ENCODE measurements around the gene TMSB15B.
A peak's percentile ranks its signal among the peaks of the same experiment; 100 is the strongest.
"Not testable (repeated sequence)": the region's sequence is repeated elsewhere in the genome, so short reads cannot be mapped to it uniquely, and the experiment has no call there.

The TMSB15B gene

DNA sequence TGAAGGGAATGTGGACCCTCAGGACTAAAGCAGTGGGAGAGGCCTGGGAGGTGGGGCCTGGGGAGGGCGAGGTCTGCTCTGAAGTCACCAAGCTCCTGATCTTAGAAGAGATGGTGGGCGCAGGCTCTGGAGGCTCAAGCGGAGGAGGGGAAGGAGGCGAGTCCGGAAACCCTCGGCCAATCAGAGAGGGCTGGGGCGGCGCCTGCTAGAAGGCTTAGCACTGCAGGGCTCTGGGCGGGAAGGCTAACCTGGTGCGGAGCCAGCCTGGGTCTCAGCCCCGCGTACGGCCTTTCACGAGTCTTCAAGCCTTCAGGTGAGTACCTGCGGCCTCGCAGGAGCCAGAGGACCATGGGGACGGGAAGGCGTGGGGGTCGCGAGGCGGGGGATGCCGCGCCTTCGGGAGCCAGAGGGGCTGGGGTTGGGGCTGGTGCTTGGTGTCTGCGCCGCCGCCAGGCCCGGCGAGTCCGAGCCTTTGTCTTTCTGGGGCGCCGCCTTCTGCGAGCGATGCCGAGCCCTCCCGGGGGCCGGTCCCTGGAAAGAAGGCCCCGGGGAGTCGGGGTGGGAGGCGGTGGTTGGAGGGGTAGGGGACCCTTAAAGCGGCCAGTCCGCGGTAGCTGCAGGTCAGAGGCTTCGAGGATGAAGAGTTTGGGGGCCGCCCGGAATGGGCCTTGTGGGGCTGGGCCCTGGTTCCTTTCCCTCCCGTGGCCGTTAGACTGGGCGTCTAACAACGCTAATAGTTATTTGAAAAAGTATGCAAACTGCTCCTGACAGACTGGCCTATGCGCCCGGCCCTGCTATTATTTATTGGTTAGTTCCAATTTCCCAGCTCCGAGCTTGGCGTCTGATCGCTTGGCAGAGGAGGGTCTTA lies at the start of gene TMSB15B:
TSS of gene TMSB15B (plus strand) at position 217 of the 868 bp plus-strand sequence.
- FAIRE-seq: not testable (repeated sequence)

DNA sequence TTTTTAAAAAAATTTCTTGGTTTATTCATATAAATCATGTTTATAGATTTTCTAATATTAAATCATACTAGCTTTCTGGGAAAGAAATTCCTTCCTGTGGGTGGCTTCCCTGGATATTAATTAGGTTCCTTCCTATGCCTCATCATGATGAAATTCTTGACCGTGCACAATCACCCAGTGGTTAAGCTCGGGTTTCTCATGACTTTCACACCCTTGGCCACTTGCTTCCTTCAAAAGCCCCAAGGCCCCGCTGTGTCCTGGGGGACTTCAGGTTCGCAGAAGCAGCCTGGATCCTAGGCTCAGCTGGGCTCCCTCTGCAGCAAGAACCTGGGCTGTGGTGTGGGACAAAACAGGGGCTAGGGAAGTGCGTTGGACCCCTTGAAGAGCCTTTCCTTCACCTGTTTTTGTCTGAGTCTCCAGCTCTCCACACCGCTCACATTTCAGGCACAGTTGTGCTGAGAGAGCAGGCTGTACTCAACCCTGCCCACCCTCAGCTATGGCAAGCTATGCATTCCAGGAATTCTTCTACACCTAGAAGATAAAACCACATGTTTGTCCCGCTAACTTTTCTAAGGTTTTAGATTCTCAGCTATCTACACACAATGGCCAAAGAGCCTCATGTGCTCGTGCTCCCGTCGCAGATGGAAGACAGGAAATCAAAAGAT lies 48.9 kb upstream of the TMSB15B start:
- FAIRE-seq: no peak

DNA sequence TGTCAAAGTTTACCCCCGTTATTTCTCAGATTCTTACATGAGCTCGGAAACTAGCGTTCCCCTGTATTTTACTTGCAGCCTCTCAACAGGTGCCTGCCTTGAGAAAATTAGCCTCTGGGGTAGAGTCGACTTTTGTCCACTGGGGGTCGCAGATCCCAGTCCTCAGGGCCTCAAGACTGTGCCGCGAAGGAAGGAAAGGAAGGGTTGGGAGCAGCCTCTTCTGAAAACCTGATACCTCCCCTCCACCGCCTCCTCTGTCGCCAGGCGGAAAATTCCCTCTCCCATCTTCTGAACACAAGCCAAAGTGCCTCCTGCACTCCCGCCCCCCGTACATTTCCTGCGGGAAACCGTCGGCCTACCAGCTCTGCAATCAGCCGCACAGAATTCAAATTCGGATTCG lies 44.4 kb upstream of the TMSB15B start:
- no peak for FAIRE-seq

DNA sequence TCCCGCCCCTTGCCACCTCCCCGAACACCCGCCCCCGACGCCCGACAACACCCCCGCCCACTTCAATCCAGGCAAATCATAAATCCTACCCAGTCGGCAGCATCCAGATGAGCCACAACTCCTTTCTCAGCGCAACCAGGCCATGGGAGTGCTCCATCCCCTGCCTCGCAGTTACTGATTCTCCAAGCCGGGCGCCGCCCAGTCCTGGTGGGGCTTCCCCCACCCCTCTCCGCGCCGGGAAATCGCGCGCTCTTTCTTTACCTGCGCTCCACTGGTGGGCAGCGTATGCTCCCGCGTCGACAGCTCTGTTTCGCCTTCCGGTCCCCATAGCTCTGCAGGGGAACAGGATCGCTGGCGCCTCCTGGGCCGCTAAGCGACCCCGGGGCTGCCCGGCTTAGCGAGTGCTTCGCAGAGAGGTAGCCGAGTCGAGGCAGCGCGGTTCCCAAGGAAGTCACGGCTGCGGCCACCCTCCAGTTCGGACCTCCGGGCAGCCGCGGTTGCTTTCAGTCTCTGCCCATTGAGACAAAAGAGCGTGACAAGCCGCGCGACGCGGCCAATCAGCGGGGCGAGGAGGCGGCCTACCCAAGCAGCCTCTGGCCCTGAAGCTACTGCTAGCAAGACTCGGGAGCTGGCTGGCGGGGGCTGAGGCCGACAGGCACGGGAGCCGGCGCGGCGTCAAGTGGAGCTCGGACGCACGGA lies 43.7 kb upstream of the TMSB15B start:
- FAIRE-seq: no peak

DNA sequence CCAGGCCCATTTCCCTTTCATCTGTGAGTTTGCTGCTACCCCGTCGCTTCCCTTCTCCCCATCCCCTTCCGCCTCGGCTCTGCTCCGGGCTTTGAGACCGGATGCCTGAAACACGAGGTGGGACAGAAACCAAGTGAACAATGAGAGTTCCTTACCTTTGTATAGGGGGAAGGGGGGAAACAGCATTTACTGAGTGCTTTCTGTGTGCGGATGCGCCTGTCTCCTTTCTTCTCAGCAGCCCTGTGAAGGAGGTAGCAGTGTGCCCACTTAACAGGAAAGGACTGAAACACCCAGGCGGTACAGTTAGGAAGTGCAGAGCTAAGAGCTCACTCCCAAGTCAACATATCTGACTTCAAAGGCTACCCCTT lies 43.2 kb upstream of the TMSB15B start:
- FAIRE-seq: no peak

DNA sequence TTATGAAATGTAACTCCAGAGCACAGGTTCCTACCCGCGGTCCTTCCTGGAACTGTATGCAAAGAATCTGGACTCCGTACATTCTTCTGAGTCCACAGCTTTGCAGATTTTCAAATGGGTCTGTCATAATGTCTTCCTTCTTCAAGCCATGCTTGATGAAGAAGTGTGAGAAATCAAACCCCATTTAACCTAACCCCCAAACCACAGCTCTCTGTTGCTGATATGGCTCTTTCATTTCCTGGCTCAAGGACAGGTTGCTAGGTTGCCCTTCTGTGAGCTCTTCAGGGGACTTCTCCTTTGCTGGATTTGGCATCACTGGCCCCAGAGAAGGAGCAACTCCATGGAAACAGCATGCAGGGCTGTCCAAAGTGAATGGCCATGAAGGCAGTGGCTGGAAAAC lies 41.9 kb upstream of the TMSB15B start:
- FAIRE-seq: not testable (repeated sequence)

DNA sequence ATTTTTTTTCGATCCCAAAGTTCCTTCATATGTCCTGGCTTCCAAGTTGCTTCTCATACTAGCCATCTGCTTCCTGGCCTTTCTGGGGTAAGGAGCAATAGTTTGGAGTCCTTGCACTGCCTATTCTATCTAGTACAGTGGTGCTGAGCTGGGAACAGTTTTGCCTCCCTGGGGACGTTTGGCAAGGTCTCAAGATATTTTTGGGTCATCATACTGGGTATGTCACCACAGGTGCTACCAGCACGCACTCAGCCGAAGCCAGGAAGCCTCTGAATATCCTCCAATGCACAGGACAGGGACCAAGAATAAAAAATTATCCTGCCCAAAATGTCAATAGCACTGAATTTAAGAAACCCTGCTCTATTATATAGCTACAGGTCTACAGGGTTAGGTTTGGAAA lies 35.4 kb upstream of the TMSB15B start:
- FAIRE-seq: no peak

DNA sequence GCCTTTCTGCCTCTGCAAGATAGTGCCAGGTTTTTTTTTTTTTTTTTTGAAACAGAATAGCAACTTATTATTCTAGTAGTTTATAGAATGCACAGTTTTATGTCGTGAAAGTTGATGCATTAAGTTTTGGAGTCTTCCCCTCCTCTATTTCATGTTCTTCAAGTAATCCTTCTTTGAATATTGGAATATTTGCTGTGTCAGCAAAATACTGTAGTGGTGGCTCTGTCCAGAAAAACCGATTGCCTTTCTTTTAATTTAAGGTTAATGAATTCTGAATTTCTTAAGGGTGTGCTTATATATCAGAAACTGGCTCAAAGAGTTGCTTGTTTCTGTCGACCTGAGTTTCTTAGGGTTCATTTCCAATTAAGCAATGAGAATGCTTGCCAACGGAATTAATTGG lies 34.8 kb upstream of the TMSB15B start:
- no peak for FAIRE-seq

DNA sequence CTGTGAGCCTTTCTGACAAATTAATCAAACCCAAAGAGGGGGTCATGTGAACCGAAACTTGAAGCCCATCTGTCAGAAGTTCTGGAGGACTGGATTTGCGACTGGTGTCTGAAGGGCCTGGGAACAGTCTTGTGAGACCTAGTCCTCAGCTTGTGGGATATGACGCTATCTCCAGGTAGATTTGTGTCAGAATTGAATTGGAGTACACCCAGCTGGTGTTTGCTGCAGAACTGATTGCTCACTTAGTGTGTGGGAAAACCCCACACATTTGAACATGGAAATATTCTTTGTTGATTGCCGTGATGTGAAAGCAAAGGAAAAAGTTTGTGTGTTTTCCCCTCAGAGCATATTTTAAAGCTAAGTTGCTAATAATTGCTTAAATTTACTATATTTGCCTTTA lies 30.3 kb upstream of the TMSB15B start:
- FAIRE-seq: no peak

DNA sequence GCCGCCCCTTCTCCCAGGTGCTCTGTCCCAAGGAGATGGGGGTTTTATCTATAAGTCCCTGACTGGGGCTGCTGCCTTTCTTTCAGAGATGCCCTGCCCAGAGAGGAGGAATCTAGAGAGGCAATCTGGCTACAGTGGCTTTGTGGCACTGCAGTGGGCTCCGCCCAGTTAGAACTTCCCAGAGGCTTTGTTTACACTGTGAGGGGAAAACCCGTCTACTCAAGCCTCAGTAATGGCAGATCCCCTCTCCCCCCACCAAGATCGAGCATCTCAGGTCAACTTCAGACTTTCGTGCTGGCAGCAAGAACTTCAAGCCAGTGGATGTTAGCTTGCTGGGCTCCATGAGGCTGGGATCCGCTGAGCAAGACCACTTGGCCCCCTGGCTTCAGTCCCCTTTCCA lies 22.2 kb upstream of the TMSB15B start:
- not testable (repeated sequence) for FAIRE-seq

DNA sequence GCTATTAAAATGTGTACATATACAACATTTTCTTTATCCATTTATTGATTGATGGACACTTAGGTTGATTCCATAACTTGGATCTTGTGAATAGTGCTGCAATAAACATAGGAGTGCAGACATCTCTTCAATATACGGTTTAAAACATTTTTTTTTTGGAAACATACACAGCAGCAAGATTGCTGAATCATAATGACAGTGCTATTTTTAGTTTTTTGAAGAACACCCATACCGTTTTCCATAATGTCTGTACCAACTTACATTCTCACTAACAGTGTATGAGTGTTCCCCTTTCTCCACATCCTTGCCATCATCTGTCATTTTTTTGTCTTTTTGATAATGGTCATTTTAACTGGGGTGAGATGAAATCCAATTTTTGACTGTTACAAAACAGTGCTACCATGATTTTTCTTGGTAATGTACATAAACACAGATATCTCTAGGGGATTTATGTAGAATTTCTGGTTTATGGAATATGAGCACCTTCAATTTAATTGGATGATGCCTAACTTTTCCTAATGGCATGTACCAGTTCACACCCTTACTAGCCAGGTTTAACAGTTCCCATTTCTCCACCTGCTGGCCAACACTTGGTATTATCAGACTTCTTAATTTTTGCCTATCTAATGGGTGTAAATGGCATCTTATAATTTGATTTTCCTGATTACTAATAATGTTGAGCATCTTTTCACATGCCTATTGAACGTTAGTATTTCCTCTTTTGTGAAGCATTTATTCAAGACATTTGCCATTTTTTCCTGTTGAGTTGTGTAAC lies 21.0 kb upstream of the TMSB15B start:
- FAIRE-seq: peak; percentile 45

DNA sequence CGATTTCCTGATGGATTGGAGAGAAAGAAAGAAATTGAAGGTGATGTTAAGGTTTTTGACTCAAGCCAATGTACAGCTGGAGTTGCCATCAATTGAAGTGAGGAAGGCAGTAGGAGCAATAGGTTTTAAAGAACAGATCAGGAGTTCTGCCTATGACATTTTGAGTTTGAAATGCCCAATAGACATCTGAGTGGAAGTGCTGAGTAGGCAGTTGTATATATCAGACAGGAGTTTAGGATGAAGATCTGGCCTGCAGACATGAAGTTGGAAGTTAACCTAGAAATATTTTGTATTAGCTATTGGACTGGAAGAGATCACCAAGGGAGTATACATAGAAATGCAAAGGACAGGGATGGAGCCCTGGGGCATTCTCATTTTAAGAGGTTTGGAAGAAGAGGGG lies 12.9 kb upstream of the TMSB15B start:
- FAIRE-seq: no peak

DNA sequence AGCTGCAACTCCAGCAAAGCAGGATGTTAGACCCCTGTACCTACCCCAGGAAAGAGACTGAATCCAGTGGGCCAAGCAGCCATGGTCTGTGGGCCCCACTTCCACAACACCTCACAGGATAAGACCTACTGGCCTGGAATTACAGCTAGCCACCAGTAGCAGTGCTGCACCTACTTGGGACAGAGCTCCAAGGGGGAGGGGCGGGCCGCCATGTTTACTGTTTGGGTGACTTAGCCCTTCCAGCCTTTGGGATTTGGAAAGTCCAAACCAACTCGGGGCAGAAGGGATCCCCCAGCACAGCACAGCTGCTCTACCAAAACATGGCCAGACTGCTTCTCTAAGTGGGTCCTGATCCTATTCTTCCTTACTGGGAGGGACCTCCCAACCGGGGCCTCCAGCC lies 9.1 kb upstream of the TMSB15B start:
- FAIRE-seq: no peak

DNA sequence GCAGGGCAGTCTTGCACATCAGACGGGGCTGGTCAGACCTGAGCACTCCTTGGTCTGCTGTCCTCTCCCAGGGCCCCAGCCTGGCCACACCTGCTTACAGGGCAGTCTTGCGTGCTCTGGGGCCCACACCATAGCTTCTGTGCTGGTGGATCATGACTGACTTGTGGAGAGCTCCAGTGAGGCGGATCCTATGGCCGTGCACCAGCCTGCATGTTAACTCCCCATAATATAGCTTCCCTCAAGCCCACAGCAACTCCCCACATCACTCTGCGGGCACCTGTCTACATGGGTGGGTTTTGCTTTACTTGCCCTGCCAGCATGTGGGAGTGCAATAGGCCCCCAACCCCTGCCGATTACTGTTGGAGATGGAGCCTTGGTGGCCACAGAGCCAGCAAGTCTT lies 8.2 kb upstream of the TMSB15B start:
- no peak for FAIRE-seq

DNA sequence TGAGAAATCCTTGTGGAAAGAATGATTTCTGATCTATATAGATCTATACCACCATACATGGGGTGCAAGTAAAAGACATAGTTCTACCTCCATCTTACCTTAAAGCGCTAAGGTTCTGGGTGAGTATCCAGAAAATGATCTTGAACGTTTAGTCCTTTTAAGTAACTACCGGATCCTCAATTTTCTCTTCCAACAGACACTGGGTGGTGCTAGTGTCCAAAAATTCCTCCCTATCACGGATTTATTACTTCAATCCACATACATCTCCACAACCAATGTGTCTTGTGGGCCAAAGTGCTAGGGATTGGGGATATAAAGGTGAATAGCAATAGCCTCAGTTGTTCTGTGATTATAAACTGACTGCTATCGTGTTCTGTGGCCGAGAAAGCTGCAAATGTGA lies 1.8 kb upstream of the TMSB15B start:
- not testable (repeated sequence) for FAIRE-seq

DNA sequence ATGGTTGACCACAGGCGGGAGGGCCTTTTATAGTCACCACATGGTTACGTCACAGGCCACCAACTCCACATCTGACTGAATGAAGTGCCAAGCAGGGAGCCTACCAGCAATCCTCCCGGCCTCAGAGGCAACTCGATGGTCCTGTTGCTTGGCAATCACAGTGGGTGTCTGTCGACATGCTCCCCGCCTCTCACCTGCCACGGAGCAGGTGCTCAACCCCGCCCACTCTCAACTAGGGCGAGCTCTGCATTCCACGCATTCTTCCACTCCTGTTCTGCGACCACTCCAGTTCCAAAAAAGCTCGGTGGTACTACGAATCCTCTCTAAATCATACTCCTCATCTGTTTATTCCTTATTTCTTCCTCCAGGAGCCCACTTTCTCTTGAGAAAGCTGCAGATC lies 21.1 kb downstream of the TMSB15B start:
- not testable (repeated sequence) for FAIRE-seq

DNA sequence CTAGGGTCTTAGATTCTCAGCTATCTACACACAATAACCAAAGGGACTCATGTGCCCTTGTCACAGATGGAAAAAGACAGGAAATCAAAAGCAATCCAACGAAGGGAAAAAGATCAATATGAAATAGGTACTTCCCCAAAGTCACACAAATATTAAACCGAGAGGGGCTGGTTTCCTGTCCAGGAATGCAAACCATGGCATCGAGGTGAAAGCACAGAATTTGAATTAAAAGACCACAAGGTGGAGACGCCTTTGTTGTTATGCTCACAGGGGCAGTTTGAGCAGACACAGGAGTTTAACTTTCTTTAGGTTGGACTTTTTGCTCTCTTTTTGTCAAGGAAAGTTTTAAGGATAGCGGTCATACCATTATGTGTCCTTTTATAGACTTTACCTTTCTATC lies 36.8 kb downstream of the TMSB15B start:
- FAIRE-seq: no peak

DNA sequence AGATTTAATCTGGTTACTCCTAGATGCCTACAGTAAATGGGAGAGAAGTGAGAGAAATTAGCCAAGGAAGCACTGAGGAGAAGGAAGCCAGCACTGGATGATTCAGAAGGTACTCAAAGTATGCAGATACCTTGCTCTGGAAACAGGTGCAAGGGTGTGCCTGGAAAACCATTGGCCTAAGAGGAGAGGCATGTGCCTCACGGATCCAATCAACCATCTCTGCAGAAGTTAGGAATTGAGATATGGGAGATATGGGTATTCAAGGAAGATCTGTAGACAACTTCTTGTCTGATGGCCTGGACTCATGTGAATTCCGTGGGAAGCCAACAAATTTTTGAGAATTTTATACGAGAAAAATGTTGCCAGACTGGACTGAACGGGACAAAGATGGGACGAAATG lies 46.4 kb downstream of the TMSB15B start:
- FAIRE-seq: no peak

DNA sequence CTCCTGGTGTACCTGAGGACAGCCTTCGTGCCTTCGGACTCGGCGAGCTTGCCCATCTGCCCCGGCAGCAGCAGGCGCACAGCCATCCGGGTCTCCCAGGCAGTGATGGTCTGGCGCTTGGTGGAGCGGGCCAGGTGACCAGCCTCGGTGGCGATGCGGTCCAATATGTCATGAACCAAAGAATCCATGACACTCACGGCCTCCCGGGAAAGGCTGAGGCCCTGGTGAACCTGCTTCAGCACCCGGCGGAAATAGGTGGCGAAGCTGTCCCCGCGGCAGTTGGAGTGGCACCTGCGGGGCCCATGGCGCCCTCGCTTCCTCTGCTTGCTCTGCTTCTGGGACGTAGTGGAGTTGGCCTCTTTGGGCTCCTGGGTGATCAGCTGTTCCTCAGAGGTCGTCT lies 50.7 kb downstream of the TMSB15B start:
- no peak for FAIRE-seq

DNA sequence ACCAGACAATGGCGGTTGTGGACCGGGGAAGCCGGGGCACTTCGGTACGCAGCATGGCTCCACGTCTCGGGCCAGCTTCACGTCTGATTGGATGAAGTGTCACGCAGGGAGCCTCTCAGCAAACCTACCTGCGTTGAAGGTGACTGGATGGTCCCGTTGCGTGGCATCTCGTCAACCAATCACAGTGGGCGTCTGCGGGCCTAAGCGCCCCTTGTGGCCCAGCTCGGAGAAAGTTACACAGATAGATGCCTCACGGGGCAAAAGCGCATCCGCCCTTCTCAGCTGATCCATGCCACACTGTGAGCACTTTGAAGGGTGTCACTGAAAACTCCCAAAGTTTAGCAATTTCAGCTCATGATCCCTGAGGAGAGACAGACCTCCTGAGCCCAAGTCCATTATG lies 51.2 kb downstream of the TMSB15B start, which contains the start of gene H2BW1:
TSS of gene H2BW1 (minus strand) at position 103 of the 400 bp plus-strand sequence. CDS start 132 bp downstream, outside the sequence.
- no peak for FAIRE-seq

DNA sequence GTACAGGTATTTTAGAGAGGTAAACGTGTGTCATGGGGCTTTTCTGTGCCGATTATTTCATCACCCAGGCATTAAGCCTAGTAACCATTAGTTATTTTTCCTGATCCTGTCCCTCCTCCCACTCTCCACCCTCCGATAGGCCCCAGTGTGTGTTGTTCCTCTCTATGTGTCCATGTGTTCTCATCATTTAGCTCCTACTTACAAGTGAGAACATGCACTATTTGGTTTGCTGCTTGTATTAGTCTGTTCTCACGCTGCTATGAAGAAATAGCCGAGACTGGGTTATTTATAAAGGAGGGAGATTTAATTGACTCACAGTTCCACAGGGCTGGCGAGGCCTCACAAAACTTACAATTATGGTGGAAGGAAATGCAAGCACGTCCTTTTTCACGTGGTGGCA lies 53.1 kb downstream of the TMSB15B start:
- not testable (repeated sequence) for FAIRE-seq
